Activated CD4-positive, alpha-beta T cell treated with anti-CD3 and anti-CD28 coated beads, Interleukin-2, Interleukin-6, amounts not matched to agents 100 ng/mL and 50 ng/mL, durations not matched to agents 16 hours and 8 hours (primary cell): ENCODE measurements around the gene DISP2.

Experiments
- DNase-seq: peaks from one replicate; pipeline ENCODE4 v3.0.0-alpha.2; 2020

DISP2 gene

GRCh38 chr15:40397688-40398412 lies 39.8 kb downstream of the DISP2 start:
- DNase-seq: no peak

- peak; percentile 62 for DNase-seq
These were observed 40.4 kb downstream of the DISP2 start for GRCh38 chr15:40398413-40398873.

- no peak for DNase-seq
These were observed 41.4 kb downstream of the DISP2 start for GRCh38 chr15:40399370-40399769.

GRCh38 chr15:40405501-40406381 lies 47.7 kb downstream of the DISP2 start, which contains the start of gene IVD:
Gene IVD (plus strand): TSS chr15:40405795. CDS start chr15:40405828, 33 bp downstream.
- DNase-seq: peak; percentile 96

- DNase-seq: peak; percentile 25
These were observed 49.4 kb downstream of the DISP2 start for GRCh38 chr15:40407330-40407990.

GRCh38 chr15:40409366-40409765 lies 51.3 kb downstream of the DISP2 start:
- peak; percentile 27 for DNase-seq

- DNase-seq: no peak
These were observed 52.5 kb downstream of the DISP2 start for GRCh38 chr15:40410476-40410875.

- DNase-seq: no peak
These were observed 54.2 kb downstream of the DISP2 start for GRCh38 chr15:40412095-40412759.

GRCh38 chr15:40413036-40413435 lies 55.0 kb downstream of the DISP2 start:
- no peak for DNase-seq

GRCh38 chr15:40414816-40415215 lies 56.8 kb downstream of the DISP2 start:
- DNase-seq: no peak

- no peak for DNase-seq
These were observed 57.2 kb downstream of the DISP2 start for GRCh38 chr15:40415226-40415625.

- no peak for DNase-seq
These were observed 58.0 kb downstream of the DISP2 start for GRCh38 chr15:40416056-40416455.

GRCh38 chr15:40418126-40418525 lies 60.1 kb downstream of the DISP2 start:
- DNase-seq: no peak

GRCh38 chr15:40420071-40420713 lies 62.2 kb downstream of the DISP2 start:
- no peak for DNase-seq

- no peak for DNase-seq
These were observed 62.8 kb downstream of the DISP2 start for GRCh38 chr15:40420793-40421192.

- peak; percentile 85 for DNase-seq
These were observed 63.5 kb downstream of the DISP2 start for GRCh38 chr15:40421246-40422157.

- no peak for DNase-seq
These were observed 66.6 kb downstream of the DISP2 start for GRCh38 chr15:40424483-40425115.

- DNase-seq: no peak
These were observed 67.7 kb downstream of the DISP2 start for GRCh38 chr15:40425681-40426080.

GRCh38 chr15:40427188-40427587 lies 69.2 kb downstream of the DISP2 start:
- no peak for DNase-seq

- DNase-seq: no peak
These were observed 70.2 kb downstream of the DISP2 start for GRCh38 chr15:40428185-40428584.
